GM19395 (cell line): Measurements from ENCODE around the gene GATA1.

Experiments used
- ATAC-seq: cut with Tn5 transposase; IDR thresholded peaks from one replicate; pipeline ENCODE4 v1.9.1; 2021; ENCODE audit warnings: mild to moderate bottlenecking, moderate library complexity; ENCODE audit not compliant: unreplicated experiment

GATA1 gene

DNA sequence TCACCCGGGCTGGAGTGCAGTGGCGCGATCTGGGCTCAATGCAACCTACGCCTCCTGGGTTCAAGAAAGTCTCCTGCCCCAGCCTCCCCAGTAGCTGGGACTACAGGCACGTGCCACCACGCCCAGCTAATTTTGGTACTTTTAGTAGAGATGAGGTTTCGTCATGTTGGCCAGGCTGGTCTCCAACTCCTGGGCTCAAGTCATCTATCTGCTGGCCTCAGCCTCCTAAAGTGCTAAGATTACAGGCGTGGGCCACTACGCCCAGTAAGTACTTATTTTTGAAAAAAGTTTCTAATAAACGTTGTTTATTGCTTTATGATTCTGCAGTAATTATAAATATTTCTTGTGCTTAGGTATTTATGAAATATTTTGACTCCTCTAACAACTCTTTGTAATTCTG is 53.3 kb downstream of the GATA1 start:
- no peak for ATAC-seq
